Naive B cell (primary cell): ENCODE measurements around the gene RBFOX2. TPM values are rescaled to one million over a fixed set of nuclear protein-coding genes. Genes with fewer than 3 reads are reported as not detected.

Experiments used
- ATAC-seq, 2 donors: fragments of 150-1000 bp; cut with Tn5 transposase; 2 replicates each; pipeline ENCODE4 v1.10.0; 2021; ENCODE audit warnings: low read depth in 2 of 2, mild to moderate bottlenecking in 2 of 2, moderate library complexity in 2 of 2
- DNase-seq: peaks from one replicate; pipeline ENCODE4 v3.0.0; 2022
- H3K27ac Mint-ChIP-seq, 6 donors: one replicate each; pipeline ENCODE4 v1.8.0; 2020 to 2022; ENCODE audit warnings: mild to moderate bottlenecking in 6 of 6, mixed read lengths in 6 of 6, moderate library complexity in 5 of 6, inconsistent platforms in 2 of 6
- H3K27me3 Mint-ChIP-seq, 3 donors: one replicate each; pipeline ENCODE4 v1.8.0; 2021 to 2022; ENCODE audit warnings: mixed read lengths in 3 of 3, mild to moderate bottlenecking in 1 of 3
- H3K36me3 Mint-ChIP-seq, 2 donors: one replicate each; pipeline ENCODE4 v1.8.0; 2020 to 2022; ENCODE audit warnings: mixed read lengths in 2 of 2, inconsistent platforms in 1 of 2, mild to moderate bottlenecking in 1 of 2
- H3K4me1 Mint-ChIP-seq, 3 donors: one replicate each; pipeline ENCODE4 v1.8.0; 2020 to 2022; ENCODE audit warnings: mixed read lengths in 3 of 3, inconsistent platforms in 1 of 3, mild to moderate bottlenecking in 1 of 3, moderate library complexity in 1 of 3
- H3K4me3 Mint-ChIP-seq, 8 donors: one replicate each; pipeline ENCODE4 v1.8.0; 2020 to 2022; ENCODE audit warnings: mild to moderate bottlenecking in 8 of 8, mixed read lengths in 8 of 8, moderate library complexity in 8 of 8, inconsistent platforms in 2 of 8
- H3K9me3 Mint-ChIP-seq, 7 donors: one replicate each; pipeline ENCODE4 v1.8.0; 2020 to 2022; ENCODE audit warnings: mixed read lengths in 7 of 7, mild to moderate bottlenecking in 5 of 7, inconsistent platforms in 2 of 7, moderate library complexity in 1 of 7
- polyA plus RNA-seq, 6 donors: library from polyadenylated mRNA; unstranded; fragments of 300-500 nt; fragmentation: Illumina TruSeq; gene quantifications; one replicate each; pipeline ENCODE4 v1.2.3, GENCODE V29; 2021; ENCODE audit warnings: low read depth in 6 of 6

The RBFOX2 gene
- polyA plus RNA-seq, 6 donors from 2014 or later: not detected

DNA sequence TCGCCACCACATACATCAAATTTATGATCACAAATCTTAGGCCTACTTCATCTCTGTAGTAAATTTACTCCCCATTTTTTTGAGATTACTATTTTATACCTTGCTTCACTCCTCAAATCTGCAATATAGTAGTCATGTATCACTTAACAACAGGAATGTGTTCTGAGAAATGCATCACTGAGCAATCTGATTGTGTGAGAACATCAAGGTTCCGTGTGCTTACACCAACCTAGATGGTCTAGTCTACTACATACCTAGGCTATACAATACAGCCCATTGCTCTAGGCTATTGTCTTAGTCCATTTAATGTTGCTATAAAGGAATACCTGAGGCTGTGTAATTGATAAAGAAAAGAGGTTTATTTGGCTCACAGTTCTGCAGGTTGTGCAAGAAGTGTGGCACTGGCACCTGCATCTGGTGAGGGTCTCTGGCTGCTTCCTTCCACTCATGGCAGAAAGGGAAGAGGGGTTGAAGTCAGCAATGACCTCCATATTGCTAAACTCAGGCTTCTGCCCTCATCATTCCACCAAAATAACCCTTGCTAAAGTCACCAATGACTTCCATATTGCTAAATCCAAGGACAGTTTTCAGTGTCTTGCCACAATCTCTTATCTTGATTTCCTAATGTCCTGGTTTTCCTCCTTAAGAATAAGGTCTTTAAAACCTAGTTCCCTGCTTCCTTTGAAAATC, 140.3 kb downstream of the RBFOX2 start:
- no peaks in the 10 kb centered on the region for H3K9me3 Mint-ChIP-seq
- DNase-seq (no peak), ATAC-seq (no peak)
- H3K4me1 Mint-ChIP-seq: no peaks in the 10 kb centered on the region
- H3K27ac Mint-ChIP-seq: no peak overlapping the region
- no peak overlapping the region for H3K4me3 Mint-ChIP-seq
- H3K36me3 Mint-ChIP-seq: peaks cover 0 to 5% of the 10 kb centered on the region in 2 donors
- H3K27me3 Mint-ChIP-seq: peaks cover 7 to 16% (median 8%) of the 10 kb centered on the region in 3 donors

DNA sequence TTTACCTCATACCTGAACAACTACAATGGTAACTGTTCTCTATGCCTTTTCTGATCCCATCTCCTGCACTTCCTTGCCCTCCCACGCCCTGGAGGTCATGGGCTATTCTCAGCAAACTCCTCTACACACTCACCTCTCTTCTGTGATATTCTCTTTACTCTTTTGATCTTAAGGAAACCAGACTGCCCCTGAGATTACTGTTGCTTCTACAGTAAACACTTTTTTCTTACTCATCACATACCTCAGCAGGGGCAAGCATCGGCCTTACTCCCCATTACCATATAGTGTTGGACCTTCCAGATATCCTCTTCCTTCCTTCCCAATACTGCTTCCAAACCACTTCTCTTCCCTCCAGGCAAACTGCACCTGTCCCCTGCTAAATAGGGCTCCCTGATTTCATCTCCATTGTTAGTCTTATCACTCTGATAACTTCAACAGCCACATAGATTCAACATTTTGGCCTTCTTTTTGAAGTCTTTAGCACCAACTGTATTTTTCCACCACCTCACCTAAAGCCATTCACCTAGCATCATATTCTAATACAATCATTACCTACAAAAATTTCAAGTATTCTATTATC, 141.2 kb downstream of the RBFOX2 start:
- no peak for ATAC-seq
- Mint-ChIP-seq H3K36me3 (peaks cover 0 to 5% of the 10 kb centered on the region in 2 donors), H3K9me3 (no peaks in the 10 kb centered on the region), H3K4me3 (no peak overlapping the region), H3K27ac (no peak overlapping the region), H3K27me3 (peaks cover 4 to 14% (median 7%) of the 10 kb centered on the region in 3 donors), H3K4me1 (peaks cover 3 to 9% (median 3%) of the 10 kb centered on the region in 3 donors)
- DNase-seq: no peak

GRCh38 chr22:35886309-35886708, 142.3 kb downstream of the RBFOX2 start:
- no peaks in the 10 kb centered on the region for H3K9me3 Mint-ChIP-seq
- peaks cover 0 to 5% of the 10 kb centered on the region in 2 donors for H3K36me3 Mint-ChIP-seq
- no peak overlapping the region for H3K4me3 Mint-ChIP-seq
- H3K4me1 Mint-ChIP-seq: peaks cover 3 to 10% (median 6%) of the 10 kb centered on the region in 3 donors
- no peak for DNase-seq
- peaks cover 0 to 8% (median 7%) of the 10 kb centered on the region in 3 donors for H3K27me3 Mint-ChIP-seq
- H3K27ac Mint-ChIP-seq: no peak overlapping the region
- ATAC-seq: no peak

DNA sequence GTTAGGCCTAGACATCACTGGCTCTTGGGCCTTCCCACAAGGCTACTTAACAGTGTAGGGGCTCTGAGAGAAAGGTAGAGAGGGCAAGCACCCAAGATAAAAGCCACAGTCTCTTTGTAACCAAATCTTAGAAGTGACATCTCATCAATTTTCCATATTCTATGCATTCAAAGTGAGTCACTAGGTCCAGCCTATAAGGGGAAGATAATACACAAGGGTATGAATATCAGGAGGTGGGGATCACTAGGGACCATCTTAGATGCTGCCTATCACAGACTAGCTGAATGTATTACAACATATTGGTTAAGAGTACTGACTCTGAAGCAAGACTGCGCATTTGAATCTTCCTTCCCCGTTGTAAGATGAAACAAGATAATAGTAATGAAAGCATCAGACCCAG, 144.1 kb downstream of the RBFOX2 start:
- Mint-ChIP-seq H3K4me1 (peaks cover 3 to 10% (median 6%) of the 10 kb centered on the region in 3 donors), H3K27ac (no peak overlapping the region), H3K9me3 (no peaks in the 10 kb centered on the region), H3K4me3 (no peak overlapping the region), H3K27me3 (peaks cover 0 to 6% (median 6%) of the 10 kb centered on the region in 3 donors), H3K36me3 (peaks cover 0 to 4% of the 10 kb centered on the region in 2 donors)
- ATAC-seq (no peak), DNase-seq (no peak)

GRCh38 chr22:35883031-35883620, 145.5 kb downstream of the RBFOX2 start:
- DNase-seq: no peak

GRCh38 chr22:35882211-35883030, 146.2 kb downstream of the RBFOX2 start:
- H3K36me3 Mint-ChIP-seq: no peaks in the 10 kb centered on the region
- H3K4me1 Mint-ChIP-seq: peaks cover 3 to 10% (median 6%) of the 10 kb centered on the region in 3 donors
- no peaks in the 10 kb centered on the region for H3K9me3 Mint-ChIP-seq
- DNase-seq: no peak
- ATAC-seq: no peak
- H3K27me3 Mint-ChIP-seq: no peaks in the 10 kb centered on the region
- H3K27ac Mint-ChIP-seq: no peak overlapping the region
- H3K4me3 Mint-ChIP-seq: no peak overlapping the region

More at GRCh38 chr22:35883031-35883620, 145.5 kb downstream of the RBFOX2 start:
- H3K9me3 Mint-ChIP-seq: no peaks in the 10 kb centered on the region
- H3K27me3 Mint-ChIP-seq: no peaks in the 10 kb centered on the region
- peaks cover 3 to 10% (median 6%) of the 10 kb centered on the region in 3 donors for H3K4me1 Mint-ChIP-seq
- H3K4me3 Mint-ChIP-seq: no peak overlapping the region
- no peak overlapping the region for H3K27ac Mint-ChIP-seq
- no peak for ATAC-seq
- H3K36me3 Mint-ChIP-seq: no peaks in the 10 kb centered on the region

DNA sequence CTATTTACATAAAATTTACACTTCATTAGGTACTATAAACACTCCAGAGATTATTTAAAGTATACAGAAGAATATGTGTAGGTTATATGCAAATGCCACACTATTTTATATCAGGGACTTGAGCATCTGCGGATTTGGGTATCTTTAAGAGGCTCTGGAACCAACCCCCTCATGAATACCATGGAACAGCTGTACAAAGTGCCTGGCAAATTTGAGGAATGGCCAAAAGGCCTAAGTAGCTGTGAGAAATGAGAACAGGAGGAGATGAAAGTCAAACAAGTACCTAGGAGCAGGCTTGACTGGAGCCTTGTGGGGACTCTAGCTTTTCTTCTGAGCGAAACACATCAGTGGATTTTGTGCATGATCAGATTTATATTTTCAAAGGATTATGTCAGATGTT, 149.3 kb downstream of the RBFOX2 start:
- H3K4me3 Mint-ChIP-seq: no peak overlapping the region
- no peaks in the 10 kb centered on the region for H3K36me3 Mint-ChIP-seq
- H3K27ac Mint-ChIP-seq: no peak overlapping the region
- DNase-seq (no peak), ATAC-seq (no peak)
- H3K9me3 Mint-ChIP-seq: peaks cover 0 to 2% (median 0%) of the 10 kb centered on the region in 7 donors
- H3K27me3 Mint-ChIP-seq: peaks cover 0 to 5% (median 0%) of the 10 kb centered on the region in 3 donors
- H3K4me1 Mint-ChIP-seq: peaks cover 3 to 10% (median 6%) of the 10 kb centered on the region in 3 donors

GRCh38 chr22:35873426-35873825, 155.2 kb downstream of the RBFOX2 start:
- H3K9me3 Mint-ChIP-seq: peaks cover 0 to 7% (median 2%) of the 10 kb centered on the region in 7 donors
- DNase-seq (no peak), ATAC-seq (no peak)
- peak overlapping the region in 1 of 8 donors; percentile 45 for H3K4me3 Mint-ChIP-seq
- no peak overlapping the region for H3K27ac Mint-ChIP-seq
- no peaks in the 10 kb centered on the region for H3K4me1 Mint-ChIP-seq
- no peaks in the 10 kb centered on the region for H3K36me3 Mint-ChIP-seq
- H3K27me3 Mint-ChIP-seq: peaks cover 9 to 15% (median 12%) of the 10 kb centered on the region in 3 donors

DNA sequence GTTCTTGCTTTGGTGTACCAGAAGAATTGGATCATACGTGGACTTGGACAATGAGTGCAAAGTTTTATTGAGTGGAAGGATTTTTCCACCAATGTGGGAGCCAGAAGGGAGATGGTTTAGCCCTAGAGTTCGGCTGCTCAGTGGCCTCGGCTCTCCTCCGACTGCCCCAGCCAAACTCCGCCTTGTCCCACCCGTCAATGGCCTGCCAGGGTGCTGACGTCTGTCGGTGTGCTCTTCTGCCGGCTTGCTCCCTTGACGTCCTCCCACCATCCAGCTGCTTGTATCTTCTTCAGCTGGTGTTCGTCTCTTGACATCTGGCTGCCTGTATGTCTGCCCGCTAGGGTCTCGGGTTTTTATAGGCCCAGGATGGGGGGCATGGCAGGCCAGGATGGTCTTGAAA, 156.2 kb downstream of the RBFOX2 start:
- H3K27me3 Mint-ChIP-seq: peaks cover 9 to 15% (median 12%) of the 10 kb centered on the region in 3 donors
- H3K36me3 Mint-ChIP-seq: no peaks in the 10 kb centered on the region
- no peak overlapping the region for H3K27ac Mint-ChIP-seq
- peaks cover 0 to 7% (median 2%) of the 10 kb centered on the region in 7 donors for H3K9me3 Mint-ChIP-seq
- ATAC-seq (no peak), DNase-seq (no peak)
- H3K4me3 Mint-ChIP-seq: no peak overlapping the region
- H3K4me1 Mint-ChIP-seq: no peaks in the 10 kb centered on the region

DNA sequence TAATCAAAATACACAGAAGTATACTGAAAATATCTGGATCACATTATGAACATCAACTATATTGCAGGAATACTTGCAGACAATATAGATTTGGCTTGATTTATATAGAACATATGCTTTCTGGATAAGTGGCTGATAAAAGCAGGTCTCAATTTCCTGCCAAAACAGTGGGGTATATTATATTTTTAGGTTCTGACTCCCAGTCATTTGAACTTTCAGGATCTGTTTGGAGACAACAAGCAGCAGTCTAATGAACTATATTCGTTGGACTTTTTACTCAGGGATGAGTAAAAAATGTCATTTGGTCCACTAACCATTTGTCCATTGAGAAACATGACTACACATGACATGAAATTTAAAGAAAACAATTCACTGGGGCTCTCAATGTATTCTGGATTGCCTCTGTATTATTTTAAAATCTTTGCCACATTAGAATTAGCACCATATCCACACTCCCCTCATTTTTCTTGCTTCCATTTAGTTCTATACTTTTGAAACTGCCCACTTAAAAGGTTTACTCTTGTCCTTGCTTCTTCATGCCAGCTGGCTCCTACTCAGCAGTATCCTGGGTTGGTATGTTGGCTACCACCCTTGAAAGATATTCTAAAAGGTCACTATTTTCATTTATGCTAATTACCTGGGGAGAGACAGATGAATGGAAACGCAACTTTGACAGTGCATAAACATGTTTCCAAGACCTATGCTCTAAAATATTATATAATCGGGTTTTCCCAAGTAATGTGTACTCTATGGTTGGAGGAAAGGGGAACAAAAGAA, 157.9 kb downstream of the RBFOX2 start:
- no peak overlapping the region for H3K27ac Mint-ChIP-seq
- DNase-seq: no peak

DNA sequence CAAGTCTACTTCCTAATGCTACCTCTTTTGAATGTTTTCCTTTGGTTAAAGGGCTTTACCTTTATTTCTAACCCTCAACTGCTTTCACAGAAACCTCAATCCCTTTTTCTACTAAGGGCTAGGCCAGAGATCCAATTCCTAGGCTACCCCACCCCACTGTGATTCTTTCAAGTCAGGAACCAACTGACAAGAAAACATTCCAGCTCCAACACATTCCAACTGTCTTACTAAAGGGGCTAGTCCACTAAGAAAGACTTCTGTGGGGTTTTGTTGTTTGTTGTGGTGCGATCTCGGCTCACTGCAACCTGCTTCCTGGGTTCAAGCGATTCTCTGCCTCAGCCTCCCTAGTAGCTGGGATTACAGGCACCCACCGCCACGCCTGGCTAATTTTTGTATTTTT, 159.7 kb downstream of the RBFOX2 start:
- Mint-ChIP-seq H3K36me3 (no peaks in the 10 kb centered on the region), H3K27ac (peak overlapping the region in 1 of 6 donors; percentile 54), H3K4me3 (peak overlapping the region in 1 of 8 donors; percentile 61), H3K9me3 (peaks cover 0 to 2% (median 0%) of the 10 kb centered on the region in 7 donors), H3K4me1 (no peaks in the 10 kb centered on the region), H3K27me3 (peaks cover 5 to 12% (median 10%) of the 10 kb centered on the region in 3 donors)
- ATAC-seq (no peak), DNase-seq (no peak)

More for the DNA sequence above, 157.9 kb downstream of the RBFOX2 start:
- Mint-ChIP-seq H3K36me3 (no peaks in the 10 kb centered on the region), H3K9me3 (peaks cover 0 to 7% (median 2%) of the 10 kb centered on the region in 7 donors), H3K4me3 (no peak overlapping the region), H3K4me1 (no peaks in the 10 kb centered on the region), H3K27me3 (peaks cover 9 to 15% (median 12%) of the 10 kb centered on the region in 3 donors)
- no peak for ATAC-seq

DNA sequence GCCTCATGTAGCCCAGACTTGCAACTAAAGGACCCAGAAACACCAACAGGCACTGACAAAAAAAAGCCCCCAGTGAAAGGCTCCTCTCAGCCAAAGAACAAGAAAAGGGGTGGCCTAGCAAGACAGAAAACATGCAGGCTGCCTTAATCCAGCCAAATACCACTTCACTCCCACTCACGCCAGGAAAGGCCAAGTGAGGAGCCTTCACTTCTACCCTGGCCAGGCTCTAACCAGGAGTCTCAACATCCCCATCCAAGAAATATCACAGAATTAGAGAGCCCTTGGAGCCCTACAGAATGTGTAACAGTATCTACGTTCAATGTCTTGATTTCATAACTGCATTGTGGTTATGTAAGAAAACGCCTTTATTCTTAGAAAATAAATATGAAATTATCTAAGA, 162.0 kb downstream of the RBFOX2 start:
- no peaks in the 10 kb centered on the region for H3K9me3 Mint-ChIP-seq
- H3K4me3 Mint-ChIP-seq: no peak overlapping the region
- H3K36me3 Mint-ChIP-seq: no peaks in the 10 kb centered on the region
- H3K27ac Mint-ChIP-seq: no peak overlapping the region
- ATAC-seq: no peak
- peaks cover 4 to 10% (median 10%) of the 10 kb centered on the region in 3 donors for H3K27me3 Mint-ChIP-seq
- DNase-seq: no peak
- H3K4me1 Mint-ChIP-seq: no peaks in the 10 kb centered on the region
